Esophagus squamous epithelium (tissue), 5 donors: ENCODE results near the gene INVS. TPM values are rescaled to one million over a fixed set of nuclear protein-coding genes. Genes with fewer than 3 reads are reported as not detected.

Source experiments
- DNase-seq: peaks from one replicate; lab custom pipeline; 2025; lab: John Stamatoyannopoulos, UW
- H3K27ac ChIP-seq, 4 donors: fragments of 200-600 bp; sonication (generic); one replicate each; pipeline ENCODE4 v1.5.1; 2016 to 2019; ENCODE audit warnings: mild to moderate bottlenecking in 1 of 4
- H3K27me3 ChIP-seq, 4 donors: fragments of 200-600 bp; sonication (generic); 1 replicate in 3 of 4; 2 replicates in 1 of 4; pipeline versions ENCODE4 v1.5.1 to v1.6.0; 2017 to 2021; ENCODE audit warnings: antibody characterized with exemption in 1 of 4
- H3K36me3 ChIP-seq, 3 donors: fragments of 200-600 bp; sonication (generic); one replicate each; pipeline ENCODE4 v1.5.1; 2016 to 2019
- H3K4me1 ChIP-seq, 3 donors: fragments of 200-600 bp; sonication (generic); one replicate each; pipeline ENCODE4 v1.5.1; 2017 to 2019
- H3K4me3 ChIP-seq, 4 donors: fragments of 200-600 bp; sonication (generic); 1 replicate in 3 of 4; 2 replicates in 1 of 4; pipeline ENCODE4 v1.5.1; 2016 to 2019; ENCODE audit warnings: mild to moderate bottlenecking in 2 of 4, moderate library complexity in 1 of 4
- H3K9me3 ChIP-seq, 3 donors: fragments of 200-600 bp; sonication (generic); one replicate each; pipeline ENCODE4 v1.5.1; 2016 to 2019
- POLR2A ChIP-seq, 4 donors: fragments of 450-650 bp; IDR thresholded peaks; one replicate each; pipeline ENCODE4 v1.6.1; 2017; ENCODE audit warnings: antibody characterized with exemption in 4 of 4, mild to moderate bottlenecking in 4 of 4, moderate library complexity in 3 of 4
- WGBS, 2 donors: methylation state at CpG; one replicate each; pipeline ENCODE4 v1.1.5; 2018; 5-methylcytosine and 5-hydroxymethylcytosine counted together
- intact Hi-C: fragments of 100-400 bp; cut with DNase I; formaldehyde crosslinking; loops from one replicate; pipeline ENCODE4 v1.15.0; 2022
- total RNA-seq, 4 donors: library from RNA; depleted of rRNA; stranded (reverse); fragments of >200 nt; gene quantifications; one replicate each; pipeline ENCODE4 v1.1.0, GENCODE V29; 2016
- TF ChIP-seq, protein P1 (sequence below), 6 experiments: fragments of 450-650 bp in 4 of 6; fragments of 200-600 bp in 2 of 6; sonication (generic) in 2 of 6; IDR thresholded peaks; one replicate each; pipeline ENCODE4 v1.5.1; 2016 to 2019; ENCODE audit warnings: antibody characterized with exemption in 6 of 6, mild to moderate bottlenecking in 4 of 6, moderate library complexity in 4 of 6
- donor health status: DM: yes; HTN: yes; CAD: no.

INVS gene
- total RNA-seq, 4 donors from 2014 or later = 8.9 to 24.4 (median 13.3) TPM

DNA sequence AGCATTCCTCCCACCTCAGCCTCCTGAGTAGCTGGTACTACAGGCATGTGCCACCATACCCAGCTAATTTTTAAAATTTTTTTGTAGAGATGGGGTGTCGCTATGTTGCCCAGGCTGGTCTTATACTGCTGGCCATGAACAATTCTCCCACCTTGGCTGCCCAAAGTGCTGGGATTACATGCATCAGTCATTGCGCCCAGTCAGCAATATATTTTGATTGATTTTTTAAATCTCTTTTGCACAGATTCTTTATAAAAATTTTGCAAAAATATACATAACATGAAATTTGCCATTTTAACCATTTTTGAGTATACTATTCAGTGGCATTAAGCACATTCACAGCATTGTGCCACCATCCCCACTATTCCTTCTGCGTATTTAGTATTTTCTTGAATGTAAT lies 94.0 kb downstream of the INVS start:
- peaks cover 0 to 37% (median 0%) of the 10 kb centered on the region in 3 donors for H3K36me3 ChIP-seq
- no peak for DNase-seq
- intact Hi-C loops = no loop called here
- WGBS, 2 donors = 93 to 95% methylated on average over 3 of the region's 3 CpGs
- no peak overlapping the region for H3K4me3 ChIP-seq
- TF ChIP-seq, protein P1, sequence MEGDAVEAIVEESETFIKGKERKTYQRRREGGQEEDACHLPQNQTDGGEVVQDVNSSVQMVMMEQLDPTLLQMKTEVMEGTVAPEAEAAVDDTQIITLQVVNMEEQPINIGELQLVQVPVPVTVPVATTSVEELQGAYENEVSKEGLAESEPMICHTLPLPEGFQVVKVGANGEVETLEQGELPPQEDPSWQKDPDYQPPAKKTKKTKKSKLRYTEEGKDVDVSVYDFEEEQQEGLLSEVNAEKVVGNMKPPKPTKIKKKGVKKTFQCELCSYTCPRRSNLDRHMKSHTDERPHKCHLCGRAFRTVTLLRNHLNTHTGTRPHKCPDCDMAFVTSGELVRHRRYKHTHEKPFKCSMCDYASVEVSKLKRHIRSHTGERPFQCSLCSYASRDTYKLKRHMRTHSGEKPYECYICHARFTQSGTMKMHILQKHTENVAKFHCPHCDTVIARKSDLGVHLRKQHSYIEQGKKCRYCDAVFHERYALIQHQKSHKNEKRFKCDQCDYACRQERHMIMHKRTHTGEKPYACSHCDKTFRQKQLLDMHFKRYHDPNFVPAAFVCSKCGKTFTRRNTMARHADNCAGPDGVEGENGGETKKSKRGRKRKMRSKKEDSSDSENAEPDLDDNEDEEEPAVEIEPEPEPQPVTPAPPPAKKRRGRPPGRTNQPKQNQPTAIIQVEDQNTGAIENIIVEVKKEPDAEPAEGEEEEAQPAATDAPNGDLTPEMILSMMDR (IDR thresholded peaks at IDR 0.05) = no peak
- no peak for TF ChIP-seq POLR2A (IDR thresholded peaks at IDR 0.05)
- H3K9me3 ChIP-seq = peaks cover 0 to 37% (median 16%) of the 10 kb centered on the region in 3 donors
- H3K27me3 ChIP-seq = no peaks in the 10 kb centered on the region
- no peaks in the 10 kb centered on the region for H3K4me1 ChIP-seq
- no peak overlapping the region for H3K27ac ChIP-seq

DNA sequence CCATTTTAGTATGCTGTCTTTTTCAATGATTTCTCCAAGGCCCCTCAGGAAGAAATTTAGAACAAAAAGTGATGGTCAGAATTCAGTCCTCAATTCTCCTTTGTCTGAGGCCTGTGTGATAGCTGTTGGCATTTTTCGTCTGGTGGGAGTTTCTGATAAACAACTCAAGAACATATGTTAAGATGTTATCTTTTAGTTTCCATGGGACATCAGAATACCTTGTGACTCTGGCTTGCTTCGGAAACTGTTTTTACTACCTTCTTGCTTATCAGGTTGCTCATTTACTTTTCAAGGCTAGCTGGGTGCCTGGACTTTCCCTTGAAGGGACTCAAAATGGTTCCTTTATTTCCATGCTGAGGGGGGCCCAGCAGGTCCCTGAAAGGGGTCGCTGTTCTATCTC lies 97.2 kb downstream of the INVS start:
- Histone ChIP-seq H3K4me3 (no peak overlapping the region), H3K9me3 (peaks cover 0 to 17% (median 5%) of the 10 kb centered on the region in 3 donors), H3K27ac (no peak overlapping the region), H3K36me3 (peaks cover 0 to 37% (median 0%) of the 10 kb centered on the region in 3 donors), H3K4me1 (no peaks in the 10 kb centered on the region), H3K27me3 (no peaks in the 10 kb centered on the region)
- WGBS, 2 donors = 83 to 92% methylated on average over 3 of the region's 3 CpGs
- no peak for DNase-seq
- TF ChIP-seq, protein P1 (IDR thresholded peaks at IDR 0.05) = no peak
- no peak for TF ChIP-seq POLR2A (IDR thresholded peaks at IDR 0.05)
- intact Hi-C loops = no loop called here

DNA sequence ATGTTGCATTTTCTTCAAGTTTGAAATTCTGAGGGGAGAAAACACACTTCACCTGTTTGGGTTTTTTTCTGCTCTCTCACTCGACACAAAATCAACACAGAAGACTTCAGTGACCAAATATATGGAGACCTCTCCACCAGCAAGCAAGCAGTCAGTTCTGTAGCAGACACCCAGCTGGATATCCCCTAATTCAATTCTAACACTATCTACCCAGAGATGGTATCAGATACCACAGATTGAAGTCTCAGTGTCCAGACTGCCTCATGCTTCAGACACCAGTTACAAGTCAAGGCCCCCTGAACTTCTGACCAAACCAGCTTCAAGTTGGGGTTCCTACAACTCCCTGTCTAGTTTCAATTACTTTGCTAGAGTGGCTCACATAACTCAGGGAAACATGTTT lies 97.8 kb downstream of the INVS start:
- Histone ChIP-seq H3K27ac (no peak overlapping the region), H3K4me3 (no peak overlapping the region), H3K36me3 (peaks cover 0 to 37% (median 0%) of the 10 kb centered on the region in 3 donors), H3K4me1 (no peaks in the 10 kb centered on the region), H3K27me3 (no peaks in the 10 kb centered on the region), H3K9me3 (peaks cover 0 to 11% (median 0%) of the 10 kb centered on the region in 3 donors)
- DNase-seq = no peak
- intact Hi-C loops = no loop called here
- no peak for TF ChIP-seq POLR2A (IDR thresholded peaks at IDR 0.05)
- TF ChIP-seq, protein P1 (IDR thresholded peaks at IDR 0.05) = no peak
- 36 to 60% methylated on average over 1 of the region's 1 CpG for WGBS, 2 donors

DNA sequence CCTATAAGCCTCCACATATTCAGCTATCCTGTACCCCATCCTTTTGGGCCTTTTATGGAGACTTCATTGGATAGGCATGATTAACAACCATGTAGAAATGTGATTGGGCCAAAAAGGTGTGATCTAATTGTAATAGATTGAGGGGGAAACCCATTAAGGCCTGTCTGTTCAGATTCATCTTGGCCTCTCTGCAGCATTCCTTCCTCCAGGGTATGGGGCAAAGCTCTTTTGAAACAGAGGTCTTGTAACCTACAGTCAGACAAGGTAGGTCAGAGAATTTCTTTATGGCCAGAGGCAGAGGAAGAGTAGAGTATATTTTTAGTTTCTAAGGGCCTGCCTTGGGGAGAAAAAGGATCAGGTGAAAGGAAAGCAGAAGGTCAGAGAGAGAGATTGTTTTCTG lies 98.5 kb downstream of the INVS start:
- Histone ChIP-seq H3K4me3 (no peak overlapping the region), H3K27me3 (no peaks in the 10 kb centered on the region), H3K9me3 (peaks cover 0 to 7% (median 0%) of the 10 kb centered on the region in 3 donors), H3K36me3 (peaks cover 0 to 37% (median 0%) of the 10 kb centered on the region in 3 donors), H3K4me1 (no peaks in the 10 kb centered on the region), H3K27ac (no peak overlapping the region)
- no peak for TF ChIP-seq POLR2A (IDR thresholded peaks at IDR 0.05)
- TF ChIP-seq, protein P1 (IDR thresholded peaks at IDR 0.05) = no peak
- no peak for DNase-seq
- intact Hi-C loops = no loop called here

DNA sequence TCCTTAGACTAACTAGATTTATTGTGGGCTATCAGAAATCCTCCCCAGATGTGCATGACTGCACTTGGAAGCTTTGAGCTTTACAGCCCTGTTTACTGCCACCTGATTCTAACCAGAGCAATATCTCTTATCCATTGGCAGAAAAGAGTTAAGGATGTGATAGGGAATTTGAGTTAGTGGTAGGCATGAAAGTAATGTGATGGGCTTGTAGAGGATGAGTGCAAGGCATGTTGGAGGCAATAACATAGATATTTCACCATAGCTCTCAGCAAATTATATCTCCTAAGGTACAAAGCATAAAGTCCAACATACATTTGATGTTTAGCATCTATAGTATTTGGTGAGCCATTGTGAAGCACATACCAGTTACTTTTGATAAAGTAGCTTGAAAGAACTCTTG lies 103.8 kb downstream of the INVS start:
- no peaks in the 10 kb centered on the region for H3K36me3 ChIP-seq
- H3K4me3 ChIP-seq = no peak overlapping the region
- intact Hi-C loops = no loop called here
- no peak for TF ChIP-seq POLR2A (IDR thresholded peaks at IDR 0.05)
- TF ChIP-seq, protein P1 (IDR thresholded peaks at IDR 0.05) = no peak
- no peaks in the 10 kb centered on the region for H3K4me1 ChIP-seq
- H3K27ac ChIP-seq = no peak overlapping the region
- DNase-seq = no peak
- H3K27me3 ChIP-seq = no peaks in the 10 kb centered on the region
- peaks cover 0 to 4% (median 0%) of the 10 kb centered on the region in 3 donors for H3K9me3 ChIP-seq
